ENCODE measurements around the gene LGI4. TPM values are rescaled to one million over a fixed set of nuclear protein-coding genes. Genes with fewer than 3 reads are reported as not detected.

Gene LGI4
- polyA plus RNA-seq, 3 donors, result 3.7 to 34.8 (median 20.6) TPM

- 26 to 30% (median 29%) methylated on average over 13 to 15 of the region's 15 CpGs for WGBS, 3 donors
- no peak overlapping the region for H3K27ac ChIP-seq (ENCODE audit: low read depth, low read length)
These were observed 10.0 kb upstream of the LGI4 start for GRCh38 chr19:35144600-35145436.

- 11 to 54% (median 42%) methylated on average over 4 to 6 of the region's 6 CpGs for WGBS, 3 donors
- no peak overlapping the region for H3K27ac ChIP-seq (ENCODE audit: low read depth, low read length)
These were observed 9.4 kb upstream of the LGI4 start for GRCh38 chr19:35144259-35144599.

GRCh38 chr19:35143818-35144217 is 9.0 kb upstream of the LGI4 start:
- 30 to 56% (median 55%) methylated on average over 3 of the region's 3 CpGs for WGBS, 3 donors
- H3K27ac ChIP-seq (ENCODE audit: low read depth, low read length), result no peak overlapping the region

- WGBS, 3 donors, result 11 to 24% (median 19%) methylated on average over 12 to 31 of the region's 31 CpGs
- H3K27ac ChIP-seq (ENCODE audit: low read depth, low read length), result no peak within 1 kb of the TSS
These were observed 8.4 kb upstream of the LGI4 start, which contains the start of gene FXYD7 for GRCh38 chr19:35143231-35143715. Gene FXYD7, plus strand, starts transcription at chr19:35143255. Its CDS starts 79 bp downstream, at chr19:35143334.

- H3K27ac ChIP-seq (ENCODE audit: low read depth, low read length), result no peak overlapping the region
- 1 to 17% (median 10%) methylated on average over 26 to 45 of the region's 46 CpGs for WGBS, 3 donors
These were observed 7.9 kb upstream of the LGI4 start for GRCh38 chr19:35142606-35143230.

GRCh38 chr19:35141837-35142605 is 7.2 kb upstream of the LGI4 start:
- no peak overlapping the region for H3K27ac ChIP-seq (ENCODE audit: low read depth, low read length)
- WGBS, 3 donors, result 11 to 34% (median 29%) methylated on average over 21 of the region's 21 CpGs

- H3K27ac ChIP-seq (ENCODE audit: low read depth, low read length), result peak overlapping the region; percentile 62
- 3 to 7% (median 6%) methylated on average over 41 to 48 of the region's 48 CpGs for WGBS, 3 donors
These were observed 6.3 kb upstream of the LGI4 start for GRCh38 chr19:35140962-35141836.

- H3K27ac ChIP-seq (ENCODE audit: low read depth, low read length), result peak overlapping the region; percentile 62
- WGBS, 3 donors, result 49 to 69% (median 49%) methylated on average over 12 of the region's 12 CpGs
These were observed 5.5 kb upstream of the LGI4 start for GRCh38 chr19:35140207-35140961.

GRCh38 chr19:35138305-35138892 is 3.5 kb upstream of the LGI4 start, which contains the start of gene FXYD1:
Gene FXYD1, plus strand, starts transcription at chr19:35138824. Its CDS starts 1,256 bp downstream, at chr19:35140080.
- WGBS, 3 donors, result 51 to 80% (median 59%) methylated on average over 15 to 18 of the region's 18 CpGs
- H3K27ac ChIP-seq (ENCODE audit: low read depth, low read length), result no peak within 1 kb of the TSS

GRCh38 chr19:35136977-35137702 is 2.3 kb upstream of the LGI4 start:
- 31 to 66% (median 60%) methylated on average over 9 of the region's 9 CpGs for WGBS, 3 donors
- no peak overlapping the region for H3K27ac ChIP-seq (ENCODE audit: low read depth, low read length)

- WGBS, 3 donors, result 79 to 80% (median 79%) methylated on average over 11 of the region's 11 CpGs
- no peak overlapping the region for H3K27ac ChIP-seq (ENCODE audit: low read depth, low read length)
These were observed 1.4 kb upstream of the LGI4 start for GRCh38 chr19:35136231-35136630.

- 0 to 2% (median 1%) methylated on average over 7 of the region's 7 CpGs for WGBS, 3 donors
- H3K27ac ChIP-seq (ENCODE audit: low read depth, low read length), result no peak overlapping the region
These were observed 590 bp upstream of the LGI4 start for GRCh38 chr19:35135389-35135909.

GRCh38 chr19:35133826-35134225 is 1.0 kb downstream of the LGI4 start:
- no peak overlapping the region for H3K27ac ChIP-seq (ENCODE audit: low read depth, low read length)
- WGBS, 3 donors, result 70 to 82% (median 73%) methylated on average over 11 of the region's 11 CpGs

GRCh38 chr19:35132254-35132653 is 2.6 kb downstream of the LGI4 start:
- no peak overlapping the region for H3K27ac ChIP-seq (ENCODE audit: low read depth, low read length)

- 83 to 87% (median 86%) methylated on average over 30 to 31 of the region's 31 CpGs for WGBS, 3 donors
- H3K27ac ChIP-seq (ENCODE audit: low read depth, low read length), result no peak overlapping the region
These were observed 3.8 kb downstream of the LGI4 start for GRCh38 chr19:35130761-35131720.

Data from adipose tissue (tissue), 3 donors.